ENCODE measurements around the gene SLIT3.

- TF ChIP-seq CTCF (IDR thresholded peaks at IDR 0.05; ENCODE audit: low read depth, low read length) (no peak), POLR2A (IDR thresholded peaks at IDR 0.05; ENCODE audit: extremely low read depth, insufficient read length) (no peak)
Measured at GRCh38 chr5:169018925-169019324, 282.0 kb downstream of the SLIT3 start.

Measured in NB4 (cell line).